CD1c-positive myeloid dendritic cell (primary cell): ENCODE results near the gene NPAS1.
A peak's percentile ranks its signal among the peaks of the same experiment; 100 is the strongest.

Experiments used
- DNase-seq: peaks from one replicate; pipeline ENCODE4 v3.0.0-alpha.2; 2016; ENCODE audit errors: extremely low spot score

NPAS1 gene

DNA sequence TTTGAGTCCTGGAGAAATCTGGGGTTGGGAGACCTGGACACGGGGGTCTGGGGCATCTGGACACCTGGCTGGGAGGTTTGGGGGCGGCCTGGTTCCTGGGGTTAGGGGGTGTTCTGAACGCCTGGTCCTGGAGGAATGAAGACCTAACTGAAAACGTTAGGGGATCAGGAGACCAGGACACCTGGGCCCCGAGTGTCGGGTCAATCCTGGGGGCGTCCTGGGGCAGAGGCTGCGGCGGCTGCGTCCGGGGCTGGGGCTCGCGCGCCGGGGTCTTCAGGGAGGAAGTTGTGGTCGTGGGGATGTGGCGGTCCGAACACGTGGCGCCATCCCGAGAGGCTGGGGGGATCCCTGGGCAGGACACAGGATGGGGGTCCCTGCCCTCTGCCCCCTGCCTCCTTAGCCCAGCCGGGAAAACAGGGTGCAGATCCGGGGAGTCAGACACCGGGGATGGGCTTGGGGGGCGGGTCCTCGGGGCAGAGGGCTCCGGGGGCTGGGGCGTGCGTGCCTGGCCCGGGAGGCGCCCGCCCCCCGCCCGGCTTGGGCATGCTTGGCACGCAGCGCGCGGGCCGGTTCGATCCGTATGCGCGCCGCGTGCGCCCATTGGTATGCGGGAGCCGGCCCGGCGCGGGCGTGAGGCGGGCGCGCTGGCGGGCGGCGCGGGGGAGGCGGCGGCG, 632 bp downstream of the NPAS1 start:
- DNase-seq = no peak

DNA sequence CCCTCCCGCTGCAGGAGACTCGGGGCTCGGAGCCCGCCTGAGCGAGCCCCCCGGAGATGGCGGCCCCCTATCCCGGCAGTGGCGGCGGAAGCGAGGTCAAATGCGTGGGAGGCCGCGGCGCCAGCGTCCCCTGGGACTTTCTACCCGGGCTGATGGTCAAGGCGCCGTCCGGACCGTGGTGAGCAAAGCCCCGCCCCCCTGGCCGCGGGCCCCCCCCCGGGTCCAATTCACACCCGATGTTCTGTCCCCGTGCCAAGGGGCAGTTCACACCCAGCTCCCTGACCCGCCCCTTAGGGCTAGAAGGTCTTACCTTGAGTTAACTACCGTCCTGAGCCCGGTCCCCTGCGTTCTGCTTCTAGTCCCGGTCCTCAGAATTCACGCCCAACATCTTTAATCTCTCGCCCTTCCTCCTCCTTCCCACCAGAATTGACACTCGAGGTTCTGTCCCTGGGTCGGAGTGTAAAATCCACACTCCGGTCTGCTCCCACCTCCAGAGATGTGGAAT, 1.4 kb downstream of the NPAS1 start:
- DNase-seq = peak; percentile 3

DNA sequence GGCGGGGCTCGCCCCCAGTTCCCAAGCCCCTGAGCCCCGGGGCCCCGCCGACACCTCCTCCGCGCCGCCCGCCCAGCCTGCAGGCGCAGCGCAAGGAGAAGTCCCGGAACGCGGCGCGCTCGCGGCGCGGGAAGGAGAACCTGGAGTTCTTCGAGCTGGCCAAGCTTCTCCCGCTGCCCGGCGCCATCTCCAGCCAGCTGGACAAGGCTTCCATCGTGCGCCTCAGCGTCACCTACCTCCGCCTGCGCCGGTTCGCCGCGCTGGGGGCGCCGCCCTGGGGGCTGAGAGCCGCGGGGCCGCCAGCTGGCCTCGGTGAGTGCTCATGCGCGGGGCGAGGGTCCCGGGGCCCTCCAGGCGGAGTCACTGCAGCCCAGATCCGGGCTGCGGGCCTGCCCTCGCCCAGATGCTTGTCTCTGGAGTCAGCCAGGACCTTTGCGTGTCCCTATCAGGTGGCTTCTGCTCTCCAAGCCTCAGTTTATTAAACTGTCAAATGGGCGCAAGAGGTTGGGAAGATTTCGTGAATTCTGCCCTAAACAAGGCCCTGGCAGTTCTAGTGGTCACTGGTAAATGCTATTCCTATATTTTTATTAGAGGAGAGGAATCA, 2.0 kb downstream of the NPAS1 start:
- DNase-seq = peak; percentile 28

DNA sequence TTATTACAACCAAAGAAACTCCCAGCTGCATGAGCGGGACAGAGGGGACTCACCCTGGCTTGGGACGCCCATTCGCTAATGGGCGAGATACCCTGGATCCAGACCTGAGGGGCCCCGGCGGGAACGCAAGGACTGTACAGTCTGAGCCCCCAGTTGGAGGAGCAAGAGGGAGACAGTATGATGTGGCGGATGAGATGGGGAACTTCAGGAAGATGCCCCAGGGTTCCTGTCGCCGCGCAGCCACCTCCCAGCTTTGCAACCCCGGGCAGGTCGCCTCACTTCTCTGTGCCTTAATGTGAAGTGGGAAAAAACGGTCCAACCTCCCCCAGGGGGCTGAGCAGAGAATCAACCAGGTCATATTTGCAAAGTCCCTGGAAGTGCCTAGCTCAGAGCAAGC, 2.5 kb downstream of the NPAS1 start:
- DNase-seq = no peak

DNA sequence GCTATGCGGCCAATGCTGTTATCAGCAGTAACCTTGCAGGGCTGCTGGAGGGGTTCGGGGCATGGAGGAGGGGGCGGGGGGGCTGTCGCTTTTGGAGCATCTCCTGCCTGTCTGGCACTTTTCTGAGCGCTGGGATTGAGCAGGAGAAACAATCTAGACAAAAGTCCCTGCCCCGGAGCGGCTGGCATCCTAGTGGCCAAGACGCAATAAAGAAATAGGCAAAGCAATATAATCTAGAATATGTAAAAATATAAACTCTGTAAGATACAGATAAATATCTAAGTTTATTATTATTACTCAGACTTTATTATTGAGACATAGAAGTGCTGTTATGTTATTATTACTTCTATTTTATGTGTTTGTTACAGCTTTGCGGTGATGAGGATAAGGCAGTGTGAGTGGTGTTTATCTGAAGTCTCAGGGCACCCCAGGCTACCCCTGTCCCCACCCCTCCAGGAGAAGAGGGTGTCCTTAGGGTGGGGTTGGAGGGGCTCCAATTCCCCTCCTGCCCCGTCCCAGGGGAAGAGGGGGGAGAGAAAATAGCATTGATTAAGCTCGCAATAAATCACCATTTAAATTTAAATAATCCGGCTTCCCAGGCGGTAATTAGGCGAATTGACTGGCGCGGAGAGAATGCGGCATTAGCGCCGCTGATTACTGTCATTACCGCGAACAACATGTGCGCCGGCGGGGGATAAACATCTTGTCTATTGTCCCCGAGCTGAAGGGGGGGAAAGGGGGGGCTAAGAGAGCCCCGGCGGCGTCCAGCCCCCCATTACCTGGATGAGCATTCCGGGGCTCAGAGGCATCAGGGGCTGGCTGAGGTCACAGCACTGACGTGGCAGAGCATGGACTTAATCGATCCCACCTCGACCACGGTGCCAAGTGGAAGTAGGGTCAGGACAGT, 3.2 kb downstream of the NPAS1 start:
- DNase-seq = no peak

DNA sequence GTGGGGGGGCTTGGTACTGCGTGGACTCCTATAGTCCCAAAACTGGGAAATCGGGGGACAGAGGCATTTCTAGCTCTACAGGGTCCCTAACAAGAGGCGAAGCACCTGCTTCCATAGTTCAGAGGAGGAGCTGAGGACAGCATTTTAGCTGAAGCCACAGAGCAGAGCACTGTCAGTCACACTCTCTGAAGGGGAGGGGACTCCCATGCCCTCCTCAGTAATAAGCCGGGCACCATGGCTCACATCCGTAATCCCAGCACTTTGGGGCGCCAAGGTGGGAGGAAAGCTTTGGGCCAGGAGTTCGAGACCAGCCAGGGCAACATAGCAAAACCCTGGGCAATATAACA, 3.8 kb downstream of the NPAS1 start:
- DNase-seq = no peak

DNA sequence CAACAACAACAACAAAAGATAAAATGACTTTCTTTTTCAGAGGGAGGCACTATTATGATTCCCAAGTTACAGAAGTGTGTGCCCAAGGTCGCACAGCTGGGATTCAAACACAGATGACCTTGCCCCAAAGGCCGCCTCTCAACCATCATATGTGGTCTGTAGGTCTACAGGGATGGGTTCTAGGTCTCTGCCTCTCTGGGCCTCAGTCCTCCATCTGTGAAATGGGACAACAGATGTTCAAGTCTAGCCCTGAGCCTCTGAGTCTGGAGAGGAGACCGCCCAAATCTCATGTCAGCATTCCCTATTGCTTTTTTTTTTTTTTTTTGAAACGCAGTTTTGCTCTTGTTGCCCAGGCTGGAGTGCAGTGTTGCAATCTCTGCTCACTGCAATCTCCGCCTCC, 4.9 kb downstream of the NPAS1 start:
- DNase-seq = no peak

DNA sequence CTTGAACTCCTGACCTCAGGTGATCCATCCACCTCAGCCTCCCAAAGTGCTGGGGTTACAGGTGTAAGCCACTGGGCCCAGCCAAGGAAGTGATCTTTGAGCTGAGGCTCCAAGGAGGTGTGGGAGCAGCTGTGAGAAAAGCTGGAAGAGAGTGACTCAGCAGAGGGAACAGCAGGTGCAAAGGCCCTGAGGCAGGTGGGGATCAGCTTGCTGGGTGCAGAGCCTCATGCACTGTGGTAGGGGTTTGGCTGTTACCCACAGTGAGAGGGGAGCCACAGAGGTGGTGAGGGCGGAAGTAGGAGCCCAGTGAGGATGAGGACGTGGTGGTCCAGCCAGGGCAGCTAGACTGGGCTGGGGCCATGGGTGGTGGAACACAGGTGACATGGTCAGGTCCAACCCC, 6.5 kb downstream of the NPAS1 start:
- DNase-seq = no peak

DNA sequence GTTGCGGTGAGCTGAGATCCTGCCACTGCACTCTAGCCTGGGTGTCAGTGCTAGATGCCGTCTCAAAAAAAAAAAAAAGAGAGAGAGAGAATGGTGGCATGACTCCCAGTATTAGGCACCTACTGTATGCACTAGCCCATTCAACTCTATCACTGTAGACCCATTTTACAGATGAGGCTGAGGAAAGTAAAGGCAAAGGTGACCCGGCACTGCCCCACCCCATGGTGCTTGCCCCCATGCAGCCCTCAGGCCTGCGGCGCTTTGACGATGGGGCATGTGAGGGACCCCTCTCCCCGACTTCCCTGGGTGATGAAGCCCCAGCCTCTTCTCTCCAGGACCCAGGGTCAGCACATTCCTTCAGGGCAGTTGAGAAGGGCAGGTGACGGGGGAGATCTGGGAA, 7.3 kb downstream of the NPAS1 start:
- no peak for DNase-seq

DNA sequence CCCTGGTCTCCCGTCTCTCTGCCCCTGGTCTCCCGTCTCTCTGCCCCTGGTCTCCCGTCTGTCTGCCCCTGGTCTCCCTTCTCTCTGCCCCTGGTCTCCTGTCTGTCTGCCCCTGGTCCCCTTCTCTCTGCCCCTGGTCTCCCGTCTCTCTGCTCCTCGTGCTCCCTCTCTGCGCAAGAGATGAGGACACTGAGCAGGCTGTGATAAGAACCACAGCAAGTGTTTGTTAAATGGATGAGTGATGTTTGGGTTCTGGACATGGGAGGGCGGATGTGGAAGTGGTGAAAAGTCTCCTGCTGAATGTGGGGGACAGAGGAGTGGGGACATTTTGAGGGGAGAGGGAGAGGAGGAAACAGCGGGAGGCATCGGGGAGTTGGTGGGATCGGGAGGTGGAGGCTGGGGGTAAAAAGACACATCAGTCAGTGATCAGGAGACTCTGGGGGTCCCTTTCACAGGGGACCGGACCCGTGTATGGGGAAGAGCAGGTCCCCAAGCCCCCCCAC, 8.0 kb downstream of the NPAS1 start:
- DNase-seq = no peak

DNA sequence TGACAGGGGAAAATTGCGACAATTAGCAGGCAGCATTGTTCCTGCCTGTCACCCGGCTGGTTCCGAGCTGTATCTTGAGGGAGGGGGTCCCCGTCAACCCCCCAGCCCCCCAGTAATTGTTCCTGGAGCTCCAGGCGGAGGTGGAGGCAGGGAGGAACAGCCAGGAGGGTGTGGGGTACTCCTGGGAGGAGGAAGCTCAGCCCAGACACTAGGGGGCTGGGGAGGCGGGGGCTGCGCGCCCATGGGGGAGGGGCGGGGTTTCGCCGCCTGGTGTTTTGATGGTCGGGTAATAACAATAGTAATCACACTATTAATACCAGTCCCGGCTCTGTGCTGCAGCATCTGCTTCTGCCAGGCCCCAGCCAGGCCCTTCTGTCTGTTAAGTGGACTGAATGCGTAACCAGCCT, 8.6 kb downstream of the NPAS1 start:
- DNase-seq = no peak

DNA sequence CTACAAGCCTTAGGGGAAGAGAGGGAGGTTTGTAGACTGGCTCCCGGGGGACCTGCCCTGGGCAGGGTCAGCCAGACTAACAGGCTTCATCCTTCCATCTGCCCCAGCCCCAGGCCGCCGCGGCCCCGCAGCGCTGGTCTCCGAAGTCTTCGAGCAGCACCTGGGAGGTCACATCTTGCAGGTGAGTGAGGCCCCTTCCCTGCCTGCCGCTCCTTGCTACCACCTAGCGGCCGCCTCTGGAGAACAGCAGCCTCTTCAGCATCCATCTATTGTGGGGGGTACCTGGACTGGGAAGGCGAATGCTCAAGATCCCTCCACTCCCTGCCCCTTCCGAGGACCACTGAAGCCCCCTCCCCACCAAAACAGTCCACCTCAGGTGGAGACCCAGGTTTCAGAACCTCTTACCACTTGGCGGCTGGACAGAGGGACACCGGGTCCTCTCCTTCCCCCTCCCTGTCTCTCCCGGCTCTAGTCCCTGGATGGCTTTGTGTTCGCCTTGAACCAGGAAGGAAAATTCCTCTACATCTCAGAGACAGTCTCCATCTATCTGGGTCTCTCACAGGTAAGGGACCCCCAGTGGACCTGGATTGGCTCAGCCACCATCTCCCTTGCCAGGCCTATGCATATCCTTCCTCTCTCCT, 12.7 kb downstream of the NPAS1 start:
- DNase-seq = peak; percentile 31

DNA sequence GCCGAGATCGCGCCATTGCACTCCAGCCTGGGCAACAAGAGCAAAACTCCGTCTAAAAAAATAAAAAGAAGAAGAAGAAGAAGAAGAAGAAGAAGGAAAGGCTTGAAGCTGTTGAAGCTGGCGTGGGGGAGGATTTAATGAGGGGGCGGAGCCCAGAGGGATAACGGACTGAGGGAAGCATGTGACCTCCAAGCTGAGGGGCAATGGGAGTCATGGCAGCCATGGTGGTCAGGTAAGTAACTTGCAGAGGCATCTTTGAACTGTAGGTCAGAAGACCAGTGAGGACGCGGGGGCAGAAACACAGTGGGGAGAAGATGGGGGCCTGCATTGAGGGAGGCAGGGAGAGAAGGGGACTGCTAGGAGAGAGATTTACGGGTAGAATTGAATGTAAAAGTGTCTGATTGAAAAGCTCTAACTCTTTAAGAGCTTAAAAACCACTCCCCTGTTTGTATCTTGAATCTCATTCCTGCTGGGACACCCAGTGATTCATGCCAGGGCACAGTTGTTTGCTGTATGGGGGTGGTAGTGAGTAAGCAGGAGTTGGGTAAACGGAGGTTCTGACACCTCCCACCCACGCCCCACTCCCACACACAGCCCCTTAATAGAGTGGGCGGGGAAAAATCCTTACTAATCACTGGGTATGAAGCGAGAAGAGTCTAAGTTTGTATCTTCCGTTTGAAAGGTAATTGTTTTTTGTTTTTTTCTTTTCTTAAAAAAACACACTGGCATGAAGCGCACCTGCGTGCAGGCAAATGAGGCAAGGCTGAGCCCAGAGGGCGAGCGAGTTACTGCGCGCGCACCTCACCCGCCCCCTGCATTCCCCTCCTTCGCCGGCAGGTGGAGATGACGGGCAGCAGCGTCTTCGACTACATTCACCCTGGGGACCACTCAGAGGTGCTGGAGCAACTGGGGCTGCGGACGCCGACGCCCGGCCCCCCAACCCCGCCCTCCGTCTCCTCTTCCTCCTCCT, 15.8 kb downstream of the NPAS1 start:
- peak; percentile 94 for DNase-seq

DNA sequence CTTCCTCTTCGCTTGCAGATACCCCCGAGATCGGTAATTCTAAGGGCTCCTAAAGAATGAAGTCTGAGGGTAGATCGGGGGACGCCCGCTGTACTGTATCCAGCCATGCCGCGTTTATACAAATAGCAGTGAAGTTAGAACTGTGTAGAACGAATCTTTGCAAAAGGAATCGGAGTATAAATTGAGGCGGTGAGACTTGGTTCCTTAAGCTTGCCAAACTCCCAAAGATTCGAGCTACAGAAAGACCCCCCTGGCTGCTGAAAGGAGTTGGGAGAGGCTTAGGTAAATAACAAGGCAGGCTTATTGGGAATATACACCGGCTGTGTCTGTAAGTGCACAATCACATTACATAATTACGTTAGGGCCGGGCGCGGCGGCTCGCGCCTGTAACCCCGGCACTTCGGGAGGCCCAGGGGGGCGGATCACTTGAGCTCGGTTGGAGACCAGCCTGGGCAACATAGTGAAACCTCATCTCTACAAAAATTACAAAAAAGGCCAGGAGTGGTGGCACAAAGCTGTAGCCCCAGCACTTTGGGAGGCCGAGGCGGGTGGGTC, 16.5 kb downstream of the NPAS1 start:
- no peak for DNase-seq

DNA sequence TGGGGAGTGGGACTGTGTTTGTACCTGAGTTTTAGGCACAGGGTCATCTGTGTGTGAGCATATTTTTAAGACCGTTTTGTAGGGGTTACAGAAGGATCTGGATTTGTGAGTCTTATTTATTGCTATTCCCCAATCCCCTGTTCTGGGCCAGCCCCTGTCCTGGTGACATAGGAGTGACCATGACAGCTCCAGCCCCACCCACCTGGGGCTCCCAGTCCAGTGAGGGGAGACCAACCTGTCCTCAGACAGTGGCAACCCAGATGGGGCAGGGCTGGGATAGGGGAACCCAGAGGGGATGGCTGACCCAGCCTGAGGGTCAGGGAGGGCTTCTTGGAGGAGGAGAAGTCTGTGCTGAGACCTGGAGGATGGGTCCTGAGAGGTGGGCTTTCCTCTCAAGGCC, 18.1 kb downstream of the NPAS1 start:
- no peak for DNase-seq

DNA sequence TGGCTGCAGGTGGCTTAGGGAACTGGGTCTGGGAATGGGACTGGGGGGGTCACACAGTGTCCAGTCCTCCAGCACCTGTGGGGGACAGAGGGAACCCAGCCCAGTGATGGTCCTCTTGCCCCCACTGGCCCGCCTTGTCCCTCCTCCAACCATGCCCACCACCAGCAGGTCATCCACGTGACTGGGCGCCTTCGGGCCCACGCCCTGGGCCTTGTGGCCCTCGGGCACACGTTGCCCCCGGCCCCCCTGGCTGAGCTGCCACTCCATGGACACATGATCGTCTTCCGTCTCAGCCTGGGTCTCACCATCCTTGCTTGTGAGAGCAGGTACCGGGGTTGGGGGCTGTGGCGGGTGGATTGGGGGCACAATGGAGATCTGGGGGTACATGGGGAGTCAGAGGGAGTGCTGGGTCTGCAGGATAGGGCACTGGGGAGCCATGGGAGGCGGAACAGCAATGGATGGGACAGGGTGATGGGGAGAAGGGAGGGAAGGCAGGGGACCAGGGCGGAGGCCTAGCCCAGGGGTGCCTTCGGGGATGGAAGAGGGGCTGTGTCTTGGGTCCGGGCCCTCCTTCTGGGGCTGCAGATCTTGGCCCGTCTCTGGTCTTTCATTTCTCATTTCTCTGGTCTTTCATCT, 19.7 kb downstream of the NPAS1 start:
- DNase-seq = no peak

DNA sequence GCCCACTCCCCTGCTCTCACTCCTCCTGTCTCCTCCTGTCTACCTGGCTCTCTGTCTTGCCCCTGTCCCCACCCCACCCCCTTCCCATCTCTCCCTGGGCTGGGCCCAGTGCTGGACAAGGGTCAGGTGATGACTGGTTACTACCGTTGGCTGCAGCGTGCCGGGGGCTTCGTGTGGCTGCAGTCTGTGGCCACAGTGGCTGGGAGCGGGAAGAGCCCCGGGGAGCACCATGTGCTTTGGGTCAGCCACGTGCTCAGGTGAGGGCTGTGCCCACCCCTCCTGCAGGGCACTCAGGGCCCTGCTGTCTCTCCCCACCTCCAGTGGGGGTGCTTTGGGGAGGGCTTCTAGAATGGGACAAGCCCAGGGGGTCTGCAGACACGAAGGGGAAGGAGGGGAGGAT, 21.2 kb downstream of the NPAS1 start:
- DNase-seq = no peak

DNA sequence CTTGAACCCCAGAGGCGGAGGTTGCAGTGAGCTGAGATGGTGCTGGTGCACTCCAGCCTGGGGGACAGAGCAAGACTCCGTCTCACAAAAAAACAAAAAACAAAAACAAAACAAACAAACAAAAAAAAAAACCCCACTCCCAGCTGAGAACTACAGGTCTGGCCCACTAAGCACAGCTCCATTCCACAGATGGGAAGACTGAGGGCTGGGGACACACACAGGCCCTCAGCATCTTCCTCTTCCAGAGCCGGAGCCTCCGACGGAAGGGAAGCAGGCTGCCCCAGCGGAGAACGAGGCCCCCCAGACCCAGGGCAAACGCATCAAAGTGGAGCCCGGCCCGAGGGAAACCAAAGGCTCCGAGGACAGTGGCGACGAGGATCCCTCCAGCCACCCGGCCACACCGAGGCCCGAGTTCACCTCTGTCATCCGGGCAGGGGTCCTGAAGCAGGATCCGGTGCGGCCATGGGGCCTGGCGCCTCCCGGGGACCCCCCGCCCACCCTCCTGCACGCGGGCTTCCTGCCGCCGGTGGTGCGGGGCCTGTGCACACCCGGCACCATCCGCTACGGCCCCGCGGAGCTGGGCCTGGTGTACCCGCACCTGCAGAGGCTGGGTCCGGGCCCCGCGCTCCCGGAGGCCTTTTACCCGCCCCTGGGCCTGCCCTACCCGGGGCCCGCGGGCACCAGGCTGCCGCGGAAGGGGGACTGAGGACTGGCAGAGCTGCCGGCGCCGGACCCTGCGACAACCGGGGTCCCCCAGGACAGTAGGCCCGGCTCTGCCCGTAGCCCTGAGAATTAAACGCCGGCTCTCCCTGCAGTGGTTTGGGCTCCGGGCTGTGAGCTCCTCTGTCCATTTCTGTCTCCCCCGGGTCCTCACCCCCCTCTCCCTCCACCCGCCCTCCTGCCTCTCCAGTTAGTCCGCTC, 25.6 kb downstream of the NPAS1 start:
- DNase-seq = no peak

DNA sequence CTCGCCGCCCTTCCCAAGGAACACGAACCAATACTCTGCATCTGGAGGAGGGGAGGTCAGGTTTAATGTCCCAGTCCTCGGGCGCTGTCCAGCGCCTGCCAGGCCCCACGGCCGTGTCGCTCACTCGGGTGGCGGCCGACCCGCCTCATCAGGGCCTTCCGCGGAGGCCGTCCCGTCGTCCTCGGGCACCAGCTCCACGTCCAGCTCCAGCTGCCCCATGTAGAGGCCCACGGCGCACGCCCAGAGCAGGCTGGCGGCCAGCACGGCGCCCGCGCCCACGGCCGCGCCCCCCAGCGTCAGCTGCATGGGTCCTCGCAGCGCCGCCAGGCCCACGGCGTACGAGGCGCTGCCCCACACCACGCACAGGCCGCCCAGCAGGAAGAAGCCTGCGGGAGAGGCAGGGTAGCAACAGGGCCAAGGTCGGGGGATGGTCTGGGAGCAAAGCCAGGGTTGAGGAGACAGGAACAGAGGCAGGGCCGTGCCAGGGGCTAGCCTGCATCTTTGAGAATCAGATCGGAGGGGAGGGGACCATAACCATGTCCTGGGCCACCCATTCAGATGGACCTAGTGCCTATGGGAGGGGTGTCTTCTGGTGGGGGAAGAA, 26.3 kb downstream of the NPAS1 start:
- DNase-seq = no peak
